ENCODE measurements around the gene SETD3.
"Not testable (repeated sequence)": the region's sequence is repeated elsewhere in the genome, so short reads cannot be mapped to it uniquely, and the experiment has no call there.

The SETD3 gene

GRCh38 chr14:99357151-99357915 lies 123.3 kb downstream of the SETD3 start:
- DNase-seq, result no peak

GRCh38 chr14:99356031-99356608 lies 124.5 kb downstream of the SETD3 start:
- DNase-seq, result no peak

GRCh38 chr14:99354166-99354875 lies 126.3 kb downstream of the SETD3 start:
- no peak for DNase-seq

GRCh38 chr14:99352688-99353280 lies 127.9 kb downstream of the SETD3 start:
- no peak for DNase-seq

GRCh38 chr14:99351166-99352007 lies 129.3 kb downstream of the SETD3 start:
- DNase-seq, result no peak

GRCh38 chr14:99350751-99351150 lies 129.9 kb downstream of the SETD3 start:
- DNase-seq, result no peak

- no peak for DNase-seq
Measured at GRCh38 chr14:99349721-99350495, 130.8 kb downstream of the SETD3 start.

GRCh38 chr14:99348816-99349614 lies 131.6 kb downstream of the SETD3 start:
- DNase-seq, result no peak

- not testable (repeated sequence) for DNase-seq
Measured at GRCh38 chr14:99348231-99348630, 132.4 kb downstream of the SETD3 start.
